K562 (cell line): ENCODE data around the gene TMEM184B. TPM values are rescaled to one million over a fixed set of nuclear protein-coding genes. Genes with fewer than 3 reads are reported as not detected.

Experiments
- ARID1B ChIP-seq: fragments of 450-650 bp; IDR thresholded peaks from 2 replicates; pipeline ENCODE4 v1.6.1; 2016; ENCODE audit warnings: antibody characterized with exemption, mild to moderate bottlenecking, inconsistent platforms
- BRD4 ChIP-seq: fragments of 200-600 bp; sonication (generic); IDR thresholded peaks from 2 replicates; pipeline ENCODE4 v1.6.1; 2017; ENCODE audit warnings: inconsistent platforms
- CREM ChIP-seq: IDR thresholded peaks from 2 replicates; pipeline ENCODE4 v1.6.1; 2014; ENCODE audit warnings: antibody characterized with exemption, low read depth
- ETV5 ChIP-seq: sonication (generic); formaldehyde crosslinking; IDR thresholded peaks from 2 replicates; pipeline ENCODE4 v1.4.0; 2020; ENCODE audit warnings: low read depth, mild to moderate bottlenecking, missing genetic modification reagents
- FOSL1 ChIP-seq: fragments of 200-800 bp; sonication (Bioruptor generic); conservative IDR thresholded peaks from 2 replicates; pipeline ENCODE4 v1.6.1; 2016; ENCODE audit warnings: missing genetic modification characterization, missing compliant biosample characterization
- MYNN ChIP-seq, 2 experiments: sonication (generic); formaldehyde crosslinking in 1 of 2; IDR thresholded peaks; 2 replicates each; pipeline versions ENCODE4 v1.5.0 to v1.6.1; 2016 to 2020; ENCODE audit warnings: antibody characterized with exemption in 1 of 2, missing genetic modification reagents in 1 of 2
- NR1H2 ChIP-seq: sonication (generic); formaldehyde crosslinking; IDR thresholded peaks from 2 replicates; pipeline ENCODE4 v1.4.0; 2020; ENCODE audit warnings: mild to moderate bottlenecking, missing genetic modification reagents
- PHF8 ChIP-seq: fragments of 200-600 bp; sonication (generic); IDR thresholded peaks from 2 replicates; pipeline ENCODE4 v1.6.1; 2012; ENCODE audit warnings: mixed run types, mild to moderate bottlenecking, inconsistent platforms, low read length, moderate library complexity, borderline replicate concordance
- PTTG1 ChIP-seq: fragments of 450-650 bp; IDR thresholded peaks from 2 replicates; pipeline ENCODE4 v1.6.1; 2016; ENCODE audit warnings: low read depth, mild to moderate bottlenecking, missing genetic modification characterization, missing compliant biosample characterization
- RBM14 ChIP-seq: fragments of 200-400 bp; formaldehyde crosslinking; IDR thresholded peaks from 2 replicates; pipeline ENCODE4 v1.6.1; 2018; ENCODE audit warnings: low read depth, mild to moderate bottlenecking, low read length, moderate library complexity, borderline replicate concordance; ENCODE audit not compliant: insufficient read depth
- RBM39 ChIP-seq: fragments of 200-400 bp; formaldehyde crosslinking; optimal IDR thresholded peaks from 2 replicates; pipeline ENCODE3; 2018; ENCODE audit warnings: low read depth, low read length
- SP1 ChIP-seq: sonication (generic); formaldehyde crosslinking; IDR thresholded peaks from 2 replicates; pipeline ENCODE4 v1.8.1; 2022; ENCODE audit warnings: mild to moderate bottlenecking, missing genetic modification reagents
- ZFP1 ChIP-seq: fragments of 450-650 bp; formaldehyde crosslinking; IDR thresholded peaks from 2 replicates; pipeline ENCODE4 v1.4.0; 2020; ENCODE audit warnings: mild to moderate bottlenecking, mixed read lengths
- ZNF146 ChIP-seq: IDR thresholded peaks from one replicate; pipeline ENCODE4 v1.6.1; 2018; ENCODE audit warnings: missing compliant biosample characterization; ENCODE audit not compliant: unreplicated experiment
- ZNF232 ChIP-seq: sonication (generic); formaldehyde crosslinking; IDR thresholded peaks from 2 replicates; pipeline ENCODE4 v1.8.0; 2022; ENCODE audit warnings: mild to moderate bottlenecking, missing genetic modification reagents
- polyA plus RNA-seq, 8 experiments: library from polyadenylated mRNA; depleted of rRNA in 4 of 8; stranded (reverse) in 5 of 8; unstranded in 3 of 8; fragments of >200 nt; fragmentation: Nextera tagmentation in 2 of 8; fragmentation: Illumina TruSeq in 1 of 8; extraction: Ambion mirVana in 2 of 8; extraction: Trizol in 1 of 8; gene quantifications; 2 replicates each; pipeline versions ENCODE4 v1.2.1 to v1.2.3, GENCODE V29; 2011 to 2014; ENCODE audit warnings: inconsistent platforms in 1 of 8, missing spikeins in 1 of 8
- total RNA-seq, 7 experiments: library from RNA; depleted of rRNA in 6 of 7; stranded (reverse); fragments of >200 nt in 6 of 7; fragmentation: Illumina TruSeq in 2 of 7; extraction: Trizol in 2 of 7; gene quantifications; 2 replicates each; pipeline versions ENCODE4 v1.2.1 to v1.2.3, GENCODE V29; 2011 to 2021; ENCODE audit warnings: low replicate concordance in 1 of 7
- TF ChIP-seq, protein P1 (sequence below), 3 experiments: fragments of 200-800 bp in 1 of 3; fragments of 250-450 bp in 1 of 3; fragments of 450-650 bp in 1 of 3; sonication (Bioruptor Pico) in 1 of 3; sonication (Bioruptor generic) in 1 of 3; formaldehyde crosslinking in 1 of 3; IDR thresholded peaks; 2 replicates each; pipeline versions ENCODE4 v1.6.1 to v1.8.0; 2016 to 2022; ENCODE audit warnings: mild to moderate bottlenecking in 2 of 3, missing genetic modification characterization in 2 of 3, missing compliant biosample characterization in 1 of 3, moderate library complexity in 1 of 3
- TF ChIP-seq, protein P2 (sequence below): sonication (generic); formaldehyde crosslinking; IDR thresholded peaks from 2 replicates; pipeline ENCODE4 v1.8.0; 2022; ENCODE audit warnings: mild to moderate bottlenecking, low read depth, missing genetic modification reagents
- TF ChIP-seq, protein P3 (sequence below), 2 experiments: fragments of 450-650 bp in 1 of 2; sonication (generic) in 1 of 2; formaldehyde crosslinking in 1 of 2; IDR thresholded peaks in 1 of 2; conservative IDR thresholded peaks in 1 of 2; 2 replicates each; pipeline versions ENCODE4 v1.6.1 to v1.8.1; 2016 to 2023; ENCODE audit warnings: mild to moderate bottlenecking in 2 of 2, moderate library complexity in 2 of 2, inconsistent platforms in 1 of 2, missing genetic modification reagents in 1 of 2
- TF ChIP-seq, protein P4 (sequence below), 2 experiments: fragments of 200-800 bp in 1 of 2; sonication (Bioruptor generic) in 1 of 2; sonication (generic) in 1 of 2; formaldehyde crosslinking in 1 of 2; IDR thresholded peaks in 1 of 2; conservative IDR thresholded peaks in 1 of 2; 2 replicates each; pipeline versions ENCODE4 v1.5.0 to v1.6.1; 2016 to 2020; ENCODE audit warnings: missing compliant biosample characterization in 1 of 2, missing genetic modification characterization in 1 of 2, missing genetic modification reagents in 1 of 2

The TMEM184B gene
- total and polyA plus RNA-seq, 9 of the 15 experiments (the other 6 are each of a cell fraction or from before 2014, with no cell fraction given), result 0.31 to 25.1 (median 6.2) TPM

DNA sequence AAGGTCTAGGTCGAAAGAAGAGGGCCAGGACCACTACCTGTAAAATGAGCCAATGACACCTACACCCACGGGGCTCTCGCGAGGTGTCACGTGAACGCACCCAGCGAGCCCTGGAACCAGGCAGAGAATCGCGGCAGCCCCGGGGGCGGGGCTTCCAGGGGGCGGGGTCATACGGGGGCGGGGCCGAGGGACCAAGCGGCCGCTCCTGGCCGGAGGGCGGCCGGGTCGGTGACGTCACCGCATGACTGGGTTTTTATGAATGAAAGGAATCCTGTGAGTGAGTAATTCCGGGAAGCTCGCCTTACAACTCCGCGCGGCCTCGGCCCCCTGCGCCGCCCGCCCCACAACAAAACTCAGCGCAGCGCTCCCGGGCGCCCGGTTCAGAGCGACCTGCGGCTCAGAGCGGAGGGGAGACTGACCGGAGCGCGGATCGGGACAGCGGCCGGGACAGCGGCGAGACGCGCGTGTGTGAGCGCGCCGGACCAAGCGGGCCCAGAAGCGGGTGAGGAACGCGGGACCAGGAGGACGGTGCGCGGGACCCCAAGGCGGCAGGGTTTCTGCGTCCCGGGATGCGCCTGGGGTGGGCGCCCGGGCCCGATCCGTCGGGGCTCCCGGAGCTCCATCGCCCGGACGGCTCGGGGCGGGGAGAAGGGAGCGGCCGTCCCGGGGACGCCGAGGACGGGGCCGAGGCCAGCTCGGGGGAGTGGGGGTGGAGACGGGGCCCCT is 70.9 kb downstream of the TMEM184B start, which contains the start of gene MAFF (continued):
- TF ChIP-seq, protein P1, sequence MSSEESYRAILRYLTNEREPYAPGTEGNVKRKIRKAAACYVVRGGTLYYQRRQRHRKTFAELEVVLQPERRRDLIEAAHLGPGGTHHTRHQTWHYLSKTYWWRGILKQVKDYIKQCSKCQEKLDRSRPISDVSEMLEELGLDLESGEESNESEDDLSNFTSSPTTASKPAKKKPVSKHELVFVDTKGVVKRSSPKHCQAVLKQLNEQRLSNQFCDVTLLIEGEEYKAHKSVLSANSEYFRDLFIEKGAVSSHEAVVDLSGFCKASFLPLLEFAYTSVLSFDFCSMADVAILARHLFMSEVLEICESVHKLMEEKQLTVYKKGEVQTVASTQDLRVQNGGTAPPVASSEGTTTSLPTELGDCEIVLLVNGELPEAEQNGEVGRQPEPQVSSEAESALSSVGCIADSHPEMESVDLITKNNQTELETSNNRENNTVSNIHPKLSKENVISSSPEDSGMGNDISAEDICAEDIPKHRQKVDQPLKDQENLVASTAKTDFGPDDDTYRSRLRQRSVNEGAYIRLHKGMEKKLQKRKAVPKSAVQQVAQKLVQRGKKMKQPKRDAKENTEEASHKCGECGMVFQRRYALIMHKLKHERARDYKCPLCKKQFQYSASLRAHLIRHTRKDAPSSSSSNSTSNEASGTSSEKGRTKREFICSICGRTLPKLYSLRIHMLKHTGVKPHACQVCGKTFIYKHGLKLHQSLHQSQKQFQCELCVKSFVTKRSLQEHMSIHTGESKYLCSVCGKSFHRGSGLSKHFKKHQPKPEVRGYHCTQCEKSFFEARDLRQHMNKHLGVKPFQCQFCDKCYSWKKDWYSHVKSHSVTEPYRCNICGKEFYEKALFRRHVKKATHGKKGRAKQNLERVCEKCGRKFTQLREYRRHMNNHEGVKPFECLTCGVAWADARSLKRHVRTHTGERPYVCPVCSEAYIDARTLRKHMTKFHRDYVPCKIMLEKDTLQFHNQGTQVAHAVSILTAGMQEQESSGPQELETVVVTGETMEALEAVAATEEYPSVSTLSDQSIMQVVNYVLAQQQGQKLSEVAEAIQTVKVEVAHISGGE (CRISPR knock-in tag; IDR thresholded peaks at IDR 0.05), result peak in 1 of 3 experiments; percentile 19; a peak in 1 of 6 replicates
- peak; percentile 17; the same call in 1 of the 2 replicates for TF ChIP-seq SP1 (CRISPR knock-in tag)
- peak; percentile 89 for TF ChIP-seq FOSL1
- TF ChIP-seq RBM39, result no peak
- TF ChIP-seq, protein P2, sequence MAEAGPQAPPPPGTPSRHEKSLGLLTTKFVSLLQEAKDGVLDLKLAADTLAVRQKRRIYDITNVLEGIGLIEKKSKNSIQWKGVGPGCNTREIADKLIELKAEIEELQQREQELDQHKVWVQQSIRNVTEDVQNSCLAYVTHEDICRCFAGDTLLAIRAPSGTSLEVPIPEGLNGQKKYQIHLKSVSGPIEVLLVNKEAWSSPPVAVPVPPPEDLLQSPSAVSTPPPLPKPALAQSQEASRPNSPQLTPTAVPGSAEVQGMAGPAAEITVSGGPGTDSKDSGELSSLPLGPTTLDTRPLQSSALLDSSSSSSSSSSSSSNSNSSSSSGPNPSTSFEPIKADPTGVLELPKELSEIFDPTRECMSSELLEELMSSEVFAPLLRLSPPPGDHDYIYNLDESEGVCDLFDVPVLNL (CRISPR knock-in tag), result no peak
- TF ChIP-seq ZNF232, result no peak; the same call in 1 of the 2 replicates
- no peak for TF ChIP-seq PTTG1 (tag)
- TF ChIP-seq, protein P3, sequence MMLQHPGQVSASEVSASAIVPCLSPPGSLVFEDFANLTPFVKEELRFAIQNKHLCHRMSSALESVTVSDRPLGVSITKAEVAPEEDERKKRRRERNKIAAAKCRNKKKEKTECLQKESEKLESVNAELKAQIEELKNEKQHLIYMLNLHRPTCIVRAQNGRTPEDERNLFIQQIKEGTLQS (IDR thresholded peaks at IDR 0.05), result peak; percentile 99
- TF ChIP-seq, protein P3 (CRISPR knock-in tag; conservative IDR thresholded peaks at IDR 0.05), result no peak
- peak; percentile 65; the same call in 1 of the 2 replicates for TF ChIP-seq PHF8
- TF ChIP-seq BRD4, result no peak
- no peak for TF ChIP-seq ZNF146 (CRISPR knock-in tag)
- TF ChIP-seq ARID1B, result no peak
- TF ChIP-seq ETV5 (CRISPR knock-in tag), result peak; percentile 13; the same call in 1 of the 2 replicates
- no peak for TF ChIP-seq ZFP1
- TF ChIP-seq CREM, result peak; percentile 81
- TF ChIP-seq RBM14, result no peak
- TF ChIP-seq MYNN (IDR thresholded peaks at IDR 0.05), result no peak
- no peak for TF ChIP-seq MYNN (CRISPR knock-in tag; IDR thresholded peaks at IDR 0.05)
- TF ChIP-seq, protein P4, sequence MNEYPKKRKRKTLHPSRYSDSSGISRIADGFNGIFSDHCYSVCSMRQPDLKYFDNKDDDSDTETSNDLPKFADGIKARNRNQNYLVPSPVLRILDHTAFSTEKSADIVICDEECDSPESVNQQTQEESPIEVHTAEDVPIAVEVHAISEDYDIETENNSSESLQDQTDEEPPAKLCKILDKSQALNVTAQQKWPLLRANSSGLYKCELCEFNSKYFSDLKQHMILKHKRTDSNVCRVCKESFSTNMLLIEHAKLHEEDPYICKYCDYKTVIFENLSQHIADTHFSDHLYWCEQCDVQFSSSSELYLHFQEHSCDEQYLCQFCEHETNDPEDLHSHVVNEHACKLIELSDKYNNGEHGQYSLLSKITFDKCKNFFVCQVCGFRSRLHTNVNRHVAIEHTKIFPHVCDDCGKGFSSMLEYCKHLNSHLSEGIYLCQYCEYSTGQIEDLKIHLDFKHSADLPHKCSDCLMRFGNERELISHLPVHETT (CRISPR knock-in tag; conservative IDR thresholded peaks at IDR 0.05 in 1 of 2, IDR thresholded peaks at IDR 0.05 in 1 of 2), result peak in 1 of 2 experiments; percentile 56; a peak in 1 of 4 replicates
- TF ChIP-seq NR1H2 (CRISPR knock-in tag), result peak; percentile 36; the same call in 1 of the 2 replicates
